GM12878 (cell line): Measurements from ENCODE around the gene P3H2. TPM values are rescaled to one million over a fixed set of nuclear protein-coding genes. Genes with fewer than 3 reads are reported as not detected.

Experiments
- ATAC-seq: fragments of 200-7000 bp; cut with Tn5 transposase; 3 replicates; pipeline ENCODE4 v1.9.1; 2020; ENCODE audit warnings: mild to moderate bottlenecking, moderate library complexity
- BruUV-seq: library from RNA; stranded (reverse); fragments of 400-500 nt; replicated peaks from 2 replicates; lab custom pipeline; 2021; lab: Mats Ljungman, UMichigan
- CTCF ChIA-PET: fragments of 300-600 bp; sonication (Branson Sonifier 250); formaldehyde crosslinking; extraction: SDS; loops from one replicate; lab custom pipeline; 2021; ENCODE audit warnings: inconsistent platforms; lab: Yijun Ruan, JAX
- POLR2A ChIA-PET: fragments of 350-600 bp; formaldehyde crosslinking; extraction: SDS; loops from one replicate; lab custom pipeline; 2021; ENCODE audit warnings: inconsistent platforms; lab: Charles Lee
- RAD21 ChIA-PET: fragments of 300-600 bp; sonication (Branson Sonifier 250); formaldehyde crosslinking; loops from one replicate; lab custom pipeline; 2023; ENCODE audit warnings: antibody characterized with exemption; ENCODE audit not compliant: unreplicated experiment; lab: Charles Lee
- SMC1A ChIA-PET: fragments of 300-600 bp; sonication (Branson Sonifier 250); formaldehyde crosslinking; loops from one replicate; lab custom pipeline; 2023; ENCODE audit not compliant: unreplicated experiment, uncharacterized antibody; lab: Charles Lee
- DNase-seq: peaks from one replicate; pipeline ENCODE4 v3.0.0-alpha.2; 2011; ENCODE audit warnings: low read depth, low spot score
- FAIRE-seq: peaks from 3 replicates; lab custom pipeline; 2011; peaks lifted over from hg19 to GRCh38; lab: Jason Lieb, UNC
- H2AFZ ChIP-seq: 2 replicates; pipeline ENCODE4 v1.6.0; 2011; ENCODE audit warnings: low read depth, low read length, control low read depth; ENCODE audit not compliant: control insufficient read depth
- H3K27ac ChIP-seq: 2 replicates; pipeline ENCODE4 v1.5.1; 2011; ENCODE audit warnings: control low read depth; ENCODE audit not compliant: control insufficient read depth, insufficient read depth
- H3K27me3 ChIP-seq, 2 experiments: replicated peaks in 1 of 2; 2 replicates each; pipeline versions ENCODE4 v1.6.0 to v1.6.1; 2011; ENCODE audit warnings: low read length in 1 of 2; ENCODE audit not compliant: control insufficient read depth in 2 of 2, insufficient read depth in 2 of 2
- H3K36me3 ChIP-seq, 2 experiments: 2 replicates each; pipeline ENCODE4 v1.5.1; 2011; ENCODE audit warnings: low read length in 1 of 2; ENCODE audit not compliant: control insufficient read depth in 2 of 2, insufficient read depth in 2 of 2
- H3K4me1 ChIP-seq: 2 replicates; pipeline ENCODE4 v1.6.1; 2011; ENCODE audit warnings: mild to moderate bottlenecking, low read length, moderate library complexity, mixed read lengths; ENCODE audit not compliant: control insufficient read depth, insufficient read depth
- H3K4me2 ChIP-seq: 2 replicates; pipeline ENCODE4 v1.6.0; 2011; ENCODE audit warnings: control low read depth; ENCODE audit not compliant: control insufficient read depth, insufficient read depth
- H3K4me3 ChIP-seq: fragments of 200-600 bp; sonication (generic); 2 replicates; pipeline ENCODE4 v1.5.1; 2016
- H3K79me2 ChIP-seq: 2 replicates; pipeline ENCODE4 v1.6.0; 2011; ENCODE audit warnings: low read length; ENCODE audit not compliant: control insufficient read depth, insufficient read depth
- H3K9ac ChIP-seq: 2 replicates; pipeline ENCODE4 v1.8.0; 2011; ENCODE audit warnings: low read length, control low read depth, mixed read lengths; ENCODE audit not compliant: control insufficient read depth, insufficient read depth
- H3K9me3 ChIP-seq: replicated peaks from 3 replicates; pipeline ENCODE4 v1.5.1; 2011; ENCODE audit warnings: mild to moderate bottlenecking, low read length; ENCODE audit not compliant: control insufficient read depth, insufficient read depth
- H4K20me1 ChIP-seq: 2 replicates; pipeline ENCODE4 v1.6.0; 2011; ENCODE audit not compliant: control insufficient read depth, insufficient read depth
- E2F4 ChIP-seq: IDR thresholded peaks from 2 replicates; pipeline ENCODE4 v1.6.1; 2012; ENCODE audit warnings: low read depth, low read length, improper control_type of control experiment
- FOXM1 ChIP-seq: IDR thresholded peaks from 2 replicates; pipeline ENCODE4 v1.6.1; 2012; ENCODE audit warnings: low read depth, mild to moderate bottlenecking, inconsistent platforms, low read length, moderate library complexity
- MTA2 ChIP-seq: fragments of 450-650 bp; IDR thresholded peaks from 2 replicates; pipeline ENCODE4 v1.6.1; 2016; ENCODE audit warnings: low read depth, mild to moderate bottlenecking, moderate library complexity
- NFIC ChIP-seq: IDR thresholded peaks from 2 replicates; pipeline ENCODE4 v1.6.1; 2012; ENCODE audit warnings: low read depth, mild to moderate bottlenecking, inconsistent platforms, low read length, moderate library complexity
- NFYB ChIP-seq: IDR thresholded peaks from 2 replicates; pipeline ENCODE4 v1.6.1; 2011; ENCODE audit warnings: low read depth, mild to moderate bottlenecking, low read length, improper control_type of control experiment, moderate library complexity; ENCODE audit not compliant: insufficient read depth
- RFX5 ChIP-seq: IDR thresholded peaks from 2 replicates; pipeline ENCODE4 v1.6.1; 2011; ENCODE audit warnings: low read depth, low read length, improper control_type of control experiment
- SREBF1 ChIP-seq: IDR thresholded peaks from 2 replicates; pipeline ENCODE4 v1.6.1; 2012; ENCODE audit warnings: mild to moderate bottlenecking, low read length
- SUPT20H ChIP-seq: IDR thresholded peaks from 2 replicates; pipeline ENCODE4 v1.6.1; 2011; ENCODE audit warnings: low read depth, mild to moderate bottlenecking, low read length, moderate library complexity, borderline replicate concordance; ENCODE audit not compliant: control insufficient read depth
- SUZ12 ChIP-seq: fragments of 200-600 bp; sonication (generic); IDR thresholded peaks from one replicate; pipeline ENCODE4 v1.6.1; 2018; ENCODE audit warnings: antibody characterized with exemption, mild to moderate bottlenecking; ENCODE audit not compliant: unreplicated experiment
- TCF12 ChIP-seq: IDR thresholded peaks from 2 replicates; pipeline ENCODE4 v1.6.1; 2011; ENCODE audit warnings: low read depth, mild to moderate bottlenecking, low read length
- ZNF622 ChIP-seq: fragments of 450-650 bp; IDR thresholded peaks from 2 replicates; pipeline ENCODE4 v1.6.1; 2017; ENCODE audit warnings: mild to moderate bottlenecking, inconsistent platforms
- WGBS: methylation state at CpG from one replicate; pipeline ENCODE4 v1.1.6; 2016; ENCODE audit warnings: low lambda C conversion rate; ENCODE audit not compliant: insufficient replicate concordance, insufficient coverage; ENCODE audit errors: missing lambda C conversion rate; 5-methylcytosine and 5-hydroxymethylcytosine counted together
- in situ Hi-C: fragments of 300-500 bp; cut with MboI; formaldehyde crosslinking; loops from 9 replicates; pipeline ENCODE4 v1.14.3; 2018; ENCODE audit warnings: mixed read lengths
- intact Hi-C: fragments of 100-400 bp; cut with micrococcal nuclease; formaldehyde crosslinking; loops from one replicate; pipeline ENCODE4 v1.14.2; 2022; ENCODE audit not compliant: unreplicated experiment
- polyA plus RNA-seq, 11 experiments: library from polyadenylated mRNA; depleted of rRNA in 4 of 11; unstranded in 6 of 11; stranded (reverse) in 5 of 11; fragments of >200 nt; fragmentation: Nextera tagmentation in 4 of 11; fragmentation: Illumina TruSeq in 1 of 11; extraction: Ambion mirVana in 4 of 11; extraction: Trizol in 1 of 11; gene quantifications; 1 replicate in 1 of 11; 2 replicates in 10 of 11; pipeline versions ENCODE4 v1.2.1 to v1.2.3, GENCODE V29; 2011 to 2016; ENCODE audit warnings: inconsistent platforms in 2 of 11, missing spikeins in 2 of 11, low read depth in 1 of 11
- total RNA-seq, 4 experiments: library from RNA; depleted of rRNA in 3 of 4; stranded (reverse); fragments of >200 nt in 3 of 4; fragmentation: Illumina TruSeq in 1 of 4; extraction: Trizol in 1 of 4; gene quantifications; 2 replicates each; pipeline versions ENCODE4 v1.2.1 to v1.2.3, GENCODE V29; 2013 to 2021
- TF ChIP-seq, protein P1 (sequence below): fragments of 450-650 bp; IDR thresholded peaks from 2 replicates; pipeline ENCODE4 v1.6.1; 2017; ENCODE audit warnings: mild to moderate bottlenecking
- TF ChIP-seq, protein P2 (sequence below): fragments of 150-350 bp; IDR thresholded peaks from 2 replicates; pipeline ENCODE4 v1.6.1; 2014; ENCODE audit warnings: mild to moderate bottlenecking, low read depth, low read length

The P3H2 gene
- total and polyA plus RNA-seq, 10 of the 15 experiments (the other 5 are each of a cell fraction or from before 2014, with no cell fraction given), result 27.0 to 97.6 (median 83.2) TPM

DNA sequence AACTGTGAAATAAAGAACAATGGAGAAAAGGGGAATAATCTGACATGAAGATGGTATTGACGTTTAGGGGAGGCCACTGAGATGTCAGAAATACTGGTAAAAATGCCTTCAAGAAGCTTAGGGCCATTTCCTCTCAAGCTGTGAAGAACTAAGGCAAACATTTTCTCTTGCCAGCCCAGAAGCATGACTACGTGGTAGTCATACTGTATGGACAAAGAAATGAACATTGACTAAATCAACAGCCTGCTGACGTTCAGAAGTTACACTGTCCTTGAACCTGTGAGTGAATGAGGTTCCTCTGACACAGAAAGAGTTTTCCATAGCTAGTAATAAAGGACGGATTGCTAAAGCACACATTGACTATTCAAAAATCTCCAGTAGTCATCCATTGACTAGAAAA, 121.0 kb downstream of the P3H2 start (continued):
- no peak for TF ChIP-seq E2F4
- no peak for TF ChIP-seq NFIC
- no peak for TF ChIP-seq TCF12
- no peak for TF ChIP-seq SREBF1

- Histone ChIP-seq H3K4me2 (no peak overlapping the region), H3K79me2 (no peaks in the 10 kb centered on the region), H4K20me1 (no peaks in the 10 kb centered on the region), H3K9ac (no peak overlapping the region), H2AFZ (no peak overlapping the region), H3K27ac (no peak overlapping the region), H3K4me3 (no peak overlapping the region), H3K36me3 (no peaks in the 10 kb centered on the region), H3K27me3 (no peaks in the 10 kb centered on the region), H3K9me3 (no peaks in the 10 kb centered on the region), H3K4me1 (no peaks in the 10 kb centered on the region)
- ChIA-PET SMC1A (interaction anchor here (0.7 kb wide), 2 partner anchors 87 to 198 kb away, joined by 3 to 4 read pairs; no protein-coding TSS in a partner anchor), RAD21 (no interaction called here), CTCF (interaction anchor here (0.6 to 1.9 kb wide), 3 partner anchors 34 to 321 kb away, joined by 3 to 6 read pairs (median 5); no protein-coding TSS in a partner anchor), POLR2A (interaction anchor here (0.6 kb wide), 1 partner anchor 34 kb away, joined by 4 read pairs; no protein-coding TSS in a partner anchor)
- DNase-seq (no peak), ATAC-seq (peak; percentile 34; the same call in 1 of the 3 replicates), FAIRE-seq (no peak)
- no TSS peak for BruUV-seq
- WGBS, result 0% methylated on average over 3 of the region's 3 CpGs
- in situ Hi-C loops (no loop called here), intact Hi-C loops (no loop called here)
- TF ChIP-seq E2F4 (no peak), NFIC (no peak), ZNF622 (no peak), NFYB (no peak), SUPT20H (no peak), RFX5 (no peak), FOXM1 (no peak), MTA2 (no peak), SUZ12 (no peak)
- TF ChIP-seq, protein P1, sequence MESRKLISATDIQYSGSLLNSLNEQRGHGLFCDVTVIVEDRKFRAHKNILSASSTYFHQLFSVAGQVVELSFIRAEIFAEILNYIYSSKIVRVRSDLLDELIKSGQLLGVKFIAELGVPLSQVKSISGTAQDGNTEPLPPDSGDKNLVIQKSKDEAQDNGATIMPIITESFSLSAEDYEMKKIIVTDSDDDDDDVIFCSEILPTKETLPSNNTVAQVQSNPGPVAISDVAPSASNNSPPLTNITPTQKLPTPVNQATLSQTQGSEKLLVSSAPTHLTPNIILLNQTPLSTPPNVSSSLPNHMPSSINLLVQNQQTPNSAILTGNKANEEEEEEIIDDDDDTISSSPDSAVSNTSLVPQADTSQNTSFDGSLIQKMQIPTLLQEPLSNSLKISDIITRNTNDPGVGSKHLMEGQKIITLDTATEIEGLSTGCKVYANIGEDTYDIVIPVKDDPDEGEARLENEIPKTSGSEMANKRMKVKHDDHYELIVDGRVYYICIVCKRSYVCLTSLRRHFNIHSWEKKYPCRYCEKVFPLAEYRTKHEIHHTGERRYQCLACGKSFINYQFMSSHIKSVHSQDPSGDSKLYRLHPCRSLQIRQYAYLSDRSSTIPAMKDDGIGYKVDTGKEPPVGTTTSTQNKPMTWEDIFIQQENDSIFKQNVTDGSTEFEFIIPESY, result no peak
- TF ChIP-seq, protein P2, sequence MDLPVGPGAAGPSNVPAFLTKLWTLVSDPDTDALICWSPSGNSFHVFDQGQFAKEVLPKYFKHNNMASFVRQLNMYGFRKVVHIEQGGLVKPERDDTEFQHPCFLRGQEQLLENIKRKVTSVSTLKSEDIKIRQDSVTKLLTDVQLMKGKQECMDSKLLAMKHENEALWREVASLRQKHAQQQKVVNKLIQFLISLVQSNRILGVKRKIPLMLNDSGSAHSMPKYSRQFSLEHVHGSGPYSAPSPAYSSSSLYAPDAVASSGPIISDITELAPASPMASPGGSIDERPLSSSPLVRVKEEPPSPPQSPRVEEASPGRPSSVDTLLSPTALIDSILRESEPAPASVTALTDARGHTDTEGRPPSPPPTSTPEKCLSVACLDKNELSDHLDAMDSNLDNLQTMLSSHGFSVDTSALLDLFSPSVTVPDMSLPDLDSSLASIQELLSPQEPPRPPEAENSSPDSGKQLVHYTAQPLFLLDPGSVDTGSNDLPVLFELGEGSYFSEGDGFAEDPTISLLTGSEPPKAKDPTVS, result no peak
These were observed 125.6 kb downstream of the P3H2 start for GRCh38 chr3:189995129-189995528.
